ENCODE measurements around the gene ANXA1.

ANXA1 gene

DNA sequence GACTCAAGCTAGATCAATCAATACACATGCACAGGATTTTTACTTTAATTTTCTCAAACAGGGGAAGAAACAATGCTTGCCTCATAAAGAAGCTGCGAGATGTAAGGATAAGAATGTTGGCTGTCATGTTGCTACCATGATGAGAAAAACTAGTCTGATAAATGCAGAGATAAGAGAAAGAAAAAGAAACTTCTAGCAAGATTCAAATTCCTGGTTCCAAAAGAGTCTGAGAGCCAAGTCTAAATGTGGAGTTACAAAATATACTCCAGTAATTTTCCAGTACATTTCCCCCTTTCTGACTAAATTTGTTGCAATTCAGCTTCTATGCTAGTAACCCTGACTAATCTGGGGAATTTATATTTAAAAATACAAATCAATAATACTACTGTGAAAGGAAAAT lies 10.4 kb upstream of the ANXA1 start:
- no peak for DNase-seq

DNA sequence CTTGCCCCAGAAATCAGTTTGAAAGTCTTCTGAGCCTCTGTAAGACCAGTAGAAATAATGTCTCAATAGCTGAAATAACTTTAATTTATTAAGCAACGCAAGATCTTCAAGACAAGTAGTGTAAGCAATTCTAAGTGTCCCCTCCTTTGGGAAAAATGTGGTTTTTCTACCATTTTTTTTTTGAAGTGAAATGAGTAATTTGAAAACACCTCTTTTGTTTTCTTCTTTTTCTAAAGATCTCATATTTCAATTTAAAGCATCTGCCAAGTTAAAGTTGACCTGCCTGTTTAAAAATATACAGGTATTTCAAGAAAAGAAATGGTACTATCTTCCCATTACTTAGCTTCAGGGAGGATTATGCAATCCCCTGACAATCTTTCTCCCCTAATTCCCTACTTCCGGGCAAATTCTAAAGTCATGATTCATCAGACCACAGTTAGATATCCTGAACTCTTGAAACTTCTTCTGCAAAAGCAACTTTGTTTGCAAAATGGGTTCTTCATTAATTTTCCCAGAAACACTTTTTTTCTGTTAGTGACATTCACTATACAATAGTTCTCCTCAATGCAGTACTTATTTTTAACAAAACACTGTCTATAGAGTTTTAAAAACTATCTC lies 7.8 kb upstream of the ANXA1 start:
- peak; percentile 92 for DNase-seq

DNA sequence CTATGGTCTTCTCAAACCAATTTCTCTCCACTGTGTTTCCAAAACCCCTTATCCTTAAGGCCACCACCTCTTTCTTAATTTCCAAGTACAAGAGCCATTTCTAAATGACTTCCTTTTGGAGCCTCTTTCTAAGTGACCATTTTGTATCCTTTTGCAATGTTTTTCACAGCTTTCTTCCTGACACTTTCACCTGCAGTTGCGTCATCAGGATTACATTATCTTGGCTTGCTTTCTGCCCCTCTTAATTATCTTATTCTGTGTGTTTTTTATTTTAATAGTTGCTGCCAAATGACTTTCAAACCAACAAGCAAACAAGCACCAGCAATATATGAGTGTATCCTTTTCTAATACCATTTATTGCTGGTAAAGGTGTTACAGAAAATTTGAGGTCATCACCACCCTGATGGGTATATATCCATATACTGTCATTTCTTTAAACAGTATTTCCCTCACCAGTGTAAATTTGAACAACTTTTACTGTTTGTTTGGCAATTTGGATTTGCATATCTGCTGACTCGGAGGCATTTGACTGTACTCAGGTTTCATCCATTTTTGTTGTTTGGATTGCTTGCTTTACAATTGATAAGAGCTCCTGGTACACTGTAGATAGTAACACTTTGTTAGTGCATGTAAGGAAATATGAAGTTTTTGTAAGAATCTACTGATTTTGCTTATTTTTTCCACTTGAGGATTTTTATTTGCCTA lies 5.4 kb upstream of the ANXA1 start:
- no peak for DNase-seq

DNA sequence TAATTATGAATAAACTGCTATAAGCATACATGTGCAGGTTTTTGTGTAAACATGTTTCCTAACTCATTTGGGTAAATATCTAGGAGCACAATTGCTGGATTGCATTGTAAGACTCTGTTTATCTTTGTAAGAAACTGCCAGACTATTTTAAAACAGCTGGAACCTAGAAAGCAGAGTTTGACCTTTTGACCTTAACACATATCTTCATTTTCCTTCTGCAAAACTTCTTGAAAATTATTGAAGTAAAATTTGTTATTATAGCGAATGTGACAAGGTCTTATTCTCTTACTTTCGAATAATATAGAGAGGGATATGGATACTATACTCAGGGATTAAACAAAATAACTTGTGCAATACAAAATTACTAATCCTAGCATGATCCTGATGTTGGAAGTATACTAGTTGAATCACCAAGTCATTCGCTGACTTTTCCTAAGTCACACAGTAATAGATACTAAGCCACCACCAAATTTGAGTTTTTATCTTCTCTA lies 3.2 kb upstream of the ANXA1 start:
- peak; percentile 5 for DNase-seq

DNA sequence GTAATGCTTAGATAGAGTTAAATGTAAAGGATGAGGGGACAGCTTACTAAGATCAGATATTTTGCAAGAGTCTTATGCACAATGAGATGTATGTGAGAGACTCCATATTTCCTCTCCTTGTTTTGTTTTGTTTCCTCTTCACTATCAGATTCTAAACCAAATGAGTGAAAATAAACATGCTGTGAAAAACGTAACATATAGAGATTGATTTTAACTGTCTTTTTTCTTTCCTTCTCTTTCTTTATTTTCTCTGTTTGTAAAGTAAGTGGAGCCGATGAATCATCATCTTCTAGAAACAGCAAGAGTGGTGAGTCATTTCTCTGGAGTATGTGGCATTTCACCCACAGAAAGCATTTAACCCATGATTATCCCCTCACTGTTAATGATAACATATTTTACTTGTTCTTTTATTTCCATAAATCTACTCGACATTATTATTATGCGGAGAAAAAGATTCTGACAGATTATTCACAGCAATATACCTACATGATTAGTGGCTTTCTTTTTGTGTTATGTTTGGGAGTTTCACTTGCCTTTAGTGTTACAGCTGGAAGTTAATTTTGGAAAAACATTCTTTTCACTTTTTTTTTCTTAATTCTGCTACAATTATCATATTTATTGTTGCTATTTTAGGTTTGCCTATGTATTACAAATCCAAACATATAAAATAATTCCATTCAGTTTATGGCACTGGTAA lies 2.1 kb upstream of the ANXA1 start:
- DNase-seq = peak; percentile 86

DNA sequence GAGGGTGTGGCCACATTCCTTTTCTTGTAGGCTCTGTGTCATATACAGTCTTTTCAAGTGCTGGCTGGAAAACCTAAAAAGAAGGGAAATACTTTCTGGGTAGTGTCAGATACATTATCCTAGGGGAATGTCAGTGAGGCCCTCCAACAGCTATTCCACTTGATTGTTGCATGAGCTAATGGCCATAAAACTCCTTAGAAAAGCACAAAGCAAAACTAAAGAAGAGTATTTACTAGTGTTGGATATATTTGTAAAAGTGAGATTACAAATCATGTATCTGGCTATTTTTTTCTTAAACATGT lies 829 bp downstream of the ANXA1 start:
- DNase-seq = no peak

DNA sequence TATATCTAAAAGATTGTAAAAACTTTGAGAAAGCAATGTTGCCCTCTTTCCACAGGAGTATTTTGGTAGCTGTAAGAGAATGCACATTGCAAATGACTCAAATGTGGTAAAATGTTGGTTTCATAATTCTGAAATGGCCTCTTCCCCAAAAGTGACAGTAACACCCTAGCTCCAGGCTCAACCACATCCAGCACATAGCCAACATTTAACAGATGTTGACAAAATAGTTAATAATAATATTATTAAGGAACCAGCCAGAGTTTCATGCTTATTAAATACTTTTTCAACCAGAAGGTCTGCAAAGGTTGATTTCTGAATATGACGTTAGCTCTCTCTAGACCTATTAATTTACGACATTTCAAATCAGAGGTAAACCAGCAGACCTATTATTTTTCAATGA lies 1.3 kb downstream of the ANXA1 start:
- peak; percentile 85 for DNase-seq

DNA sequence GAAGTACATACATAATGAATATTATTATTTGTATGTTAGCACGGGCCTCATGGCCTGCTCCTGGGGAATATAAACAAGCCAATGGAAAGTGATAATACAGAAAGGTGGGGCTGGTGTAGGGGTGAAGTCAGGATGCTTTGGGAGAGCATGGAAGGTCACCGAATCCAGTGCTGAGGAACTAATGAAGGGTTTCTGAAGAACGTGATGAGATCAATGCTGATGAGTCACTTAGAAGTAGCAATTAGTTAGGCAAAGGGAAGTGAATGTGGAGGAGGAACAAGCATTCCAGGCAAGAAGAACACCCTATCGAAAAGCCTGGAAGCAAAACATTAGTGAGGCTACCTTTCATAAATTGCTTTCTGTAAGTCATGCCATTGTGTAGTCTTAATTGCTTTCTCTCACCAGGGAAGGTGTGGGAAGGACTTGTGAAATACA lies 2.1 kb downstream of the ANXA1 start:
- peak; percentile 70 for DNase-seq

DNA sequence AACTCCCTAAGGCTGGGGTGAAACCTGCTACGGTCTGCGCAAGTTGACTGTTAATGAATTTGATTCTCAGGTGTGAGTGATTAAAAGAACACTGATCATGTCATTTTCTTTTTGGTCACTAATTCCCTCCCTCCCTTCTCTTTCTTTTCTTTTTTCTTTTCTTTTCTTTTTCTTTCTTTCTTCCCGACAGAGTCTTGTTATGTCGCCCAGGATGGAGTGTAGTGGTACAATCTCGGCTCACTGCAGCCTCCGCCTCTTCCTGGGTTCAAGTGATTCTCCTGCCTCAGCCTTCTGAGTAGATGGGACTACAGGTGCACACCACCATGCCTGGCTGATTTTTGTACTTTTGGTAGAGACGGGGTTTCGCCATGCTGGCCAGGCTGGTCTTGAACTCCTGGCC lies 2.6 kb downstream of the ANXA1 start:
- DNase-seq = no peak

DNA sequence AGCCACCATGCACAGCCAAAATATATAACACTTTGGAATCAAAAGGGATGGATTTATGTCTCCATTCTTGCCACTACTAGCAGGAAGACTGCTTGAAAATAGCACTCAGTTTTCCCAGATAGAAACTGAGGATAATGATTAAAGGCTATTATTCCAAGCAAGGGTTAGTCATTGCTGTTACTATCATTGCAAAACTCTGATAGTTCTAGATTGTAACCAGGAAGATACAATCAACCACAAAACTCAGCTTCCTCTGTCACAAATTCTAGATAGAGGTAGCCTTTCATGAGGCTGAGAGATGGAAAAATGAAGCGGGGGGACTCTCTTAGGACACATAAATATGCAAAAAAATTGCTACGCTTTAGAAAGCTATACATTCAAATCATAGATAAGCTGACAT lies 3.1 kb downstream of the ANXA1 start:
- DNase-seq = peak; percentile 69

DNA sequence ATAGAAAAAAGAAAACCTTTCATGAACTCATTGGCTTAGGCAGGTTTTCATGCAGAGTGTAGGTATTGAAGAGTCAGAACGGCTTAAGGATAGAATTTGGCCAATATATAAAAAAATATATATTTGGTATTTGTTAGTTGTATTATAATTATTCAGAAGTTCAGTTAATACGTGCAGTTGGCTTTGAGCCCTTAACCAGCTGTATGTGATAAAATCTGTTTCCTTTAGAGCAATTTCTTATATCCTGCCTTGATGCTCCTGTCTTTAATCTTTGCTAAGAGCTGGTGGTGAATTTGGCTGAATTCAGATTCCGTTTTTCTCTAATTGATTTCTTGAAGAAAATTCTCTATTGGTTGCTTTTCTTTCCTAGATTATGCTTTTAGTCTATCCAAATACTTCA lies 3.7 kb downstream of the ANXA1 start:
- DNase-seq = no peak

DNA sequence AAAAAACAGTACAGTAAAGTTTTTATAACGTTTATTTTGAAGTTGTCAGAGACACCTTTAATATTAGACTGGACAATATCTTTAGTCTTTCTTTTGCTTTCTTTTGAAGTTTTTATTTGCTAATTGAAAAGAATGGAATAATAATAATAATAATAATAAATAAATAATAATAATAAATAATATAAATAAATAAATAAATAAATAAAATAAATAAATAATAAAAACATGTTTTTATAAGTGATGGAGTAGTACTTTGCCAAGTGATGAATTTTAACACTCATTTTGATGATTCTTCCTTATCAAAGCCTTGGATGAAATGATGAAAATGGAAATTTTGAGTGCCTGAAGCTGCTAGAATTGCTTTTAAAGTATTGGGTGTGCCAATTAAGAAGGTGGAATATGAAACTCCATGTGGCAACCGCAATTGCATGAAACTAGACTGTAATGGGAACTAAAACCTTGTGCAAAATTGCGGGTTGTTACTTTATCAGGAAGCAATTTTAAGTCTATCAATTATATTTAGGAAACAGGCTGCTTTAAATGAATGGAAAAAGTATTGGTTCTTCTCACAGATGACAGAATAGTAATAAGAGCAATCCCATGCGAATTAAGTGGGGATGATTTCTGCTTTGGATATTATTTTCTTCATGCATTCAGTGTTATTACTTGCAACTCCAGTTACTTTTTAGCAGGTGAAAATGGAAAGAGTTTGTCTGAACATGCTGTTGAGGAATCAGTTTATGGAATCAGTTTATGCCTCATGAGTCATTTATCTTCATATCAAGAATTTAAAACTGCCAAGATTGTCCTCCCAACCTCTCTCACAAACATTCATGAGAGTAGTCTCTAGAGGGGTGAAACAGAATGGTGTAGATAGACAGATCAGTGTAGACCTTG lies 4.6 kb downstream of the ANXA1 start:
- peak; percentile 75 for DNase-seq

DNA sequence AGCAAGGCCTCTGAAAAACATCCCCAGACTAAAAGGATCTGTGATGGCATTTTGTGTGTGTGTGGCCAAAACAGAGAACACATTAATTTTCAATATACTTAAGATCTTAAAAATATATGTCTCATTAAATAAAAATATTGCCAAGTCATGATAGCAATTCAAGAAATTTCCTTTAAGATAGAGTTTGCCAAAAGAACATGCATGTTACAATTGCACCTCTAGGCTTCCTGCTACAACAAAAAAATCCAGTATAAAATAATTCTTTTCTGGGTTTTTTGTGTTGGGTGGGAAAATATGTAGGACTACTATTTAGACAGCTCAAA lies 5.2 kb downstream of the ANXA1 start:
- DNase-seq = no peak

DNA sequence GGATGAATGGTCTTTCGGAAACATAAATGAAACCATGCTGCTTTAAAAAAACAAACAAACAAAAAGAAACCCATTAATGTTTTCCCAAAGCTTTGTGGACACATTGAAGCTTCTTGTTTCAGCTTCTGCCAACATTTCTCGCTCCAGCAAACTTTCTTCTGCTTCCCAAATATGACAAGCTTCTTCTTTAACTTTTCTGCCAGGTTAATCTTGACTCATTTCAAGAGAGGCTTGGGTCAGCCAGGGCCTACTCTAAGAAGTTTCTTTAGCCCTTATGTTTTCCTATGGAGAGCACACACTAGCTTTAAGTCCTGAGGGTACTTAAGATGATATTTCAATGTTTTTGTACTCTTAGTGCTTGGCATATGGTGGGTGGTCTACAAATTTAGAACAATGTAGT lies 6.1 kb downstream of the ANXA1 start:
- no peak for DNase-seq

DNA sequence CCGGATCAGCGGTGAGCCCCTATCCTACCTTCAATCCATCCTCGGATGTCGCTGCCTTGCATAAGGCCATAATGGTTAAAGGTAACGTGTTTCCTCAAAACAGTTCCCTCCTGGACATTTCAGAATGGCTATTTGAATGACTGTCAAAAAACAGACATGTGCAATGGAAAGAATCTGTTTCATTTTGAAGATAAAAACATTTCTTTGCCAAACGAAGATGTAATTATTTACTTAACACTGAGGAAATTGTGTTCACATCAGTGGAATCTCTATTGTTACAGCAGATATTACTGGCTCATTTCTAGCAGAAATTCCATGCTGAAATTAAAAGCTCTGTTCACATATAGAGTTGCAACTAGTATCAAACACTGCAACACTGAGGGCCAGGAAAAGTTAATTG lies 7.1 kb downstream of the ANXA1 start:
- no peak for DNase-seq

DNA sequence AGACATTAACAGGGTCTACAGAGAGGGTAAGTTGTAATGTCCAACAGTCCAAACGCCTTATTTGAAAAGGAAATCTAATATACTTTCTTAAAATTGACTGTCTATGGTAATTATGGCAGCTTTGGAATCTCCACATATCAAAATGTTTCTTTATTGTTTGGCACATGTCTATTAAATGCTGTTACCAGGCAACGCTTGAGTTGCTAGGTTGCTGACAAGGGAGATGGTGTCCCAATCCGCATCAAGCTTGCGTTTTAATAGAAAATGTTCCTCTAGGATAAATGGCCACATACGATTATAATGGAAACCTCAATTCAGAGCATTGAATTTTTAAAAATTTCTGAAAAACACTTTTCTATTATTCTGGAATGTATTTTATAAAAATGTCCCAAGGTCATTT lies 9.2 kb downstream of the ANXA1 start:
- DNase-seq = no peak

DNA sequence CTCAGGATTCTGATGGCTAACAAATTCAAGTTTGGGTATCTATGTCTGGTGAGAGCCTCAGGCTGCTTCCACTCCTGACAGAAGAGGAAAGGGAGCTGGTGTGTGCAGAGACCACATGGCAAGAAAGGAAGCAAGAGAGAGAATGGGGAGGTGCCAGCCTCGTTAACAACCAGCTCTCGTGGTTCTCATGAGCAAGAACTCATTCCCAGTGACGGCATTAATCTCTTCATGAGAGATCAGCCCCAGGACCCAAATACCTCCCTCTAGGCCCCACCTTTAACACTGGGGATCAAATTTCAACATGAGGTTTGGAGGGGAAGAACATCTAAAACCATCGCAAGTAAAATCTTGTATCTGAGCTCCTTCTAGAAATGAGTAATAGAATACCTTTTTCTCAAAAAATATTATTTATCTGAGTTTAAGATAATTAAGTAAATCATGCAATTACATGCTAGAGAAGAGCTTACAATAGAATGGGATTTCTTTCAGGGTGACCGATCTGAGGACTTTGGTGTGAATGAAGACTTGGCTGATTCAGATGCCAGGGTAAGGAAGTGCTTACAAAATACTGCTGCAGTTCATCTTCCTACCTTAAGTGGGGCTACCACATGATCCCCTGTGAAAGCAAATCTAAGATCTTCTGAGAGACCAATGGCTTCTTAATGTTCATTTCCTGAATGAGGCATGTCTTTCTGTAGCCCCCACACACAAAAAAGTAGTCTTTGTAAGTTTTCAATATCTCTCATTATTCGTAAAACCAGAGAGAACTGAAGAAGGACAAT lies 11.5 kb downstream of the ANXA1 start:
- no peak for DNase-seq

DNA sequence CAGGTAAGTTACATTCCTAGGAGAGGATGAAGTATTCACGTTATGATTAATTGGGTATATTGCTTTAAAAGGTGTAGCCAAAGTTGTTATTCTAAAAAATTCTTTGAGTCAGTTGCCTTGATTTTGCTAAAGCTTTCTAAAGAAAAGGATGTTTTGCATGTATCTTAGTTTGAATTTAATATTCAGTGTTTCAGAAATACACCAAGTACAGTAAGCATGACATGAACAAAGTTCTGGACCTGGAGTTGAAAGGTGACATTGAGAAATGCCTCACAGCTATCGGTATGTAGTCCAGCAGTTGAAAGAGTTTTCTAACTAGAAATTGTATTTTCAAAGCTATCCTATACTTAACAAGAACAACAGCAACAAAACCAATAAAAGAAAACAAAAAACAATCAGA lies 14.2 kb downstream of the ANXA1 start:
- no peak for DNase-seq

DNA sequence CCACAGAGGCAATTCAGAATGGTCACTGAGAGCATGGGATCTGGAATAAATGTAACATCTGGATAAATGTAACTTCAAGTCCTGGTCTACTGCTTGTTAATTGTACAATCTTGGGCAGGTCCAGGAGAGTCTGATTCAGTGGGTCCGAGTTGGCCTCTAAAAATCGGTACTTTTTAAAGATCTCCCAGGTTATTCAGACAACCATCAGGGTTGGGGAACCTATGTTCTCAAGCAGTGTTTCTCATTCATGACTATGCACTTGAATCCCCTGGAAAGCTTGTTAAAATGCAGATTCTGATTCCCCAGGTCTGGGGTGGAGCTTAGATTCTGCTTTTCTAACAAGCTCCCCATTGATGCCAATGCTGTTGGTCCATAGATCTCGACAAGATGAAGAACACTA lies 14.8 kb downstream of the ANXA1 start:
- no peak for DNase-seq

DNA sequence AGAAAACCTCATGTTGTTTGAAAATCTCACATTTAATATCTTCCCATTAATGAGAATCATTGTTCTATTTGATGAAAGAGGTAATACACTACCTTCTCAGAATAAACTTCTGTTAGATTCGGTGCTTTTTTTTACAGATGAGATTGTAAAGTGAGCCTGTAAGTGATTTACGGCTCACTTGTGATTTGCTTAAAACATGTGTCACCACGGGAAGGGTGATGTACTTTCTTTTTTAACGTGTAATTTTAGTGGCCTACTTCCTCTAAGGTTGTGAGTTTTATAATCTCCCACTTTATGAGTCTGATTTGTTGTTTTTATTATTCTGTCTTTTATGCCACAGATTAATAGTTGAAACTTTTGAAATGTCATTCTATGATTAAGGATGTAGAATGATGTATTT lies 15.9 kb downstream of the ANXA1 start:
- no peak for DNase-seq

DNA sequence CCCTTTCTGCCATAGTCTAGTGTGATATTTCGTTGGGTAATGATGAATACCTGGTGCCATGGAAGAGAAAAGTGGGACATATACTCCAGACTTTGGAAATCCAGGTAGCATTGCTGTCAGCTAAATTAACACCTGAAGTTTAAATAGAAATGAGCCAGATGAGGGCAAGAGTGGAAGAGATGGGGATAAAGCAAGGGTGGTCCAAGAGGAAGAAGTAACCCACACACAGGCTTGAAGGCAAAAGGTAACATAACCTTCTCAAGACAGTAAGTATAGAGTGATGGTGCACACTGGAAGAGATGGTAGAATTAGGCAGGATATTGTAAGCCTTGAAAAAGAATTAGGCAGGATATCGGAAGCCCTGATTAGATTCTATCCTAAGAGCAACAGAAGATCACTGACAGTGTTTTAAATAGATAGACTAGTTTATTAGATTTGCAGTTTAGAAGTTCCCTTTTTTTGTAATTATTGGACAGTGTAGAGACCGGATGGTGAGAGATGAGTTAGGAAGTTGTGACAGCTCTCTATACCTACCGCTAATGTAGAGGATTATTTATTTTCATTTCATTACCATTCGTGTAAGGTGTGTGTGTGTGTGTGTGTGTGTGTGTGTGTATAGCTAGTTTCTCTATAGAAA lies 16.8 kb downstream of the ANXA1 start:
- DNase-seq = no peak

Measured in MV-4-11 (cell line).